Measurements from ENCODE around the gene MNDA.

The MNDA gene
- total RNA-seq = 0 to 0.19 (median 0) reads per million in 3 experiments

- no peak for DNase-seq
Measured at GRCh38 chr1:158830904-158831507, at the start of gene MNDA. Gene MNDA, plus strand, starts transcription at chr1:158831351. Its CDS starts 10,803 bp downstream, at chr1:158842154.

GRCh38 chr1:158793604-158794003 is 37.5 kb upstream of the MNDA start:
- peak; percentile 17 for DNase-seq

GRCh38 chr1:158794247-158794646 is 36.9 kb upstream of the MNDA start:
- DNase-seq = no peak

GRCh38 chr1:158798531-158798930 is 32.6 kb upstream of the MNDA start:
- no peak for DNase-seq

- DNase-seq = no peak
Measured at GRCh38 chr1:158799689-158800088, 31.5 kb upstream of the MNDA start.

- no peak for DNase-seq
Measured at GRCh38 chr1:158800526-158800925, 30.6 kb upstream of the MNDA start.

GRCh38 chr1:158801396-158801795 is 29.8 kb upstream of the MNDA start:
- DNase-seq = no peak

GRCh38 chr1:158803678-158804077 is 27.5 kb upstream of the MNDA start:
- DNase-seq = no peak

- no peak for DNase-seq
Measured at GRCh38 chr1:158806916-158807536, 24.1 kb upstream of the MNDA start.

- DNase-seq = no peak
Measured at GRCh38 chr1:158809256-158809655, 21.9 kb upstream of the MNDA start.

- DNase-seq = no peak
Measured at GRCh38 chr1:158809862-158810261, 21.3 kb upstream of the MNDA start.

- DNase-seq = no peak
Measured at GRCh38 chr1:158810311-158810710, 20.8 kb upstream of the MNDA start.

GRCh38 chr1:158812336-158812735 is 18.8 kb upstream of the MNDA start:
- DNase-seq = no peak

- no peak for DNase-seq
Measured at GRCh38 chr1:158813164-158813563, 18.0 kb upstream of the MNDA start.

GRCh38 chr1:158814970-158815369 is 16.2 kb upstream of the MNDA start:
- no peak for DNase-seq

GRCh38 chr1:158818560-158818959 is 12.6 kb upstream of the MNDA start:
- DNase-seq = no peak

- no peak for DNase-seq
Measured at GRCh38 chr1:158818975-158819431, 12.1 kb upstream of the MNDA start.

- DNase-seq = peak; percentile 14
Measured at GRCh38 chr1:158819461-158820443, 11.4 kb upstream of the MNDA start.

GRCh38 chr1:158821723-158822122 is 9.4 kb upstream of the MNDA start:
- no peak for DNase-seq

GRCh38 chr1:158830074-158830677 is 975 bp upstream of the MNDA start:
- no peak for DNase-seq

GRCh38 chr1:158833264-158833663 is 2.1 kb downstream of the MNDA start:
- DNase-seq = no peak

GRCh38 chr1:158836038-158836437 is 4.9 kb downstream of the MNDA start:
- DNase-seq = no peak

- DNase-seq = no peak
Measured at GRCh38 chr1:158838660-158839059, 7.5 kb downstream of the MNDA start.
